ENCODE data around the gene SLC43A1.

The SLC43A1 gene

DNA sequence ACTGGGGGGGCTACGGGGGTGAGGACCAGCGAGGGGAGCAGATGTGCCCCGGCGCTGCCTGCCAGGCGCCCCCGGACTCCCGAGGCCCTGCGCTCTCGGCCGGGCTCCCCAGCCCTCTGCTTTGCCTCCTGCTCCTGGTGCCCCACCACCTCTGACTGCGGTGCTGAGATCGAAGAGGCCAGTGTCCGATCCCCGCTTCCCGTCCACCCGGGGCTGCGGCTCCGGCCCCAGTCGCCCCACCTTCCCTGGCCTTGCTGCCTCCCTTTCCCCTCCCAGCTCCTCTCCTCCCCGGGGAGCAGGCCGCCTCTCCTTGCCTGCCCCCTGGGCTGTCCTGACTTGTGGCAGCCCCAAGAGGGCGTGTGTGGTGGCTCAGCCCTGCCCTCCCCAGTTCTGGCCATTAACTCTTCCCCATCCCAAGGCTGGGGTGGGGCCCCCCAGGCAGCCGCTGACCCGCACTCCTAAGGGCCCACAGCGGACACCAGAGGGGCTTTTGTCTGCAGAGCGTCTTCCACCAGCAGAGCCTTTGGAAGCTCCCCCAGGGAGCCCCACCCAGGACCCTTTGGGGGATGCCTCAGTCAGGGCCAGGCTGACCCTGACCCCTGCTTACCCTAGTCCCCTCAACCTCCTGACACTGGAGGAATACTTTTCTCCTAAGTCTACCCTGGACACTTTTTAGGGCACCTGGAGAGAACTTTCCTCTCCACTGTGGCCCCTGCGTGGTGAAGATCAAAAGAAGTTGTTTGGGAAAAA lies 38.6 kb downstream of the SLC43A1 start:
- Histone ChIP-seq H3K4me3 (ENCODE audit: insufficient read length, low read depth) (no peak overlapping the region), H3K4me1 (ENCODE audit: insufficient read depth, insufficient read length) (peaks cover 24% of the 10 kb centered on the region), H3K9me3 (ENCODE audit: insufficient read depth, low read length) (no peaks in the 10 kb centered on the region), H3K9ac (ENCODE audit: insufficient read length, low read depth) (no peak overlapping the region), H3K36me3 (ENCODE audit: insufficient read depth, insufficient read length, low read length) (no peaks in the 10 kb centered on the region), H3K27me3 (ENCODE audit: insufficient read depth, insufficient read length) (peaks cover 12% of the 10 kb centered on the region)
- TF ChIP-seq SUZ12 (IDR thresholded peaks at IDR 0.05; ENCODE audit: extremely low read depth, insufficient read depth, insufficient read length): no peak
- TF ChIP-seq YY1 (IDR thresholded peaks at IDR 0.05; ENCODE audit: insufficient read depth, insufficient read length): no peak
- TF ChIP-seq ZNF274 (IDR thresholded peaks at IDR 0.05; ENCODE audit: low read depth, low read length): no peak
- no peak for DNase-seq (ENCODE audit: low read depth, low spot score)

GRCh38 chr11:57476047-57476756 lies 39.3 kb downstream of the SLC43A1 start:
- no peak for DNase-seq (ENCODE audit: low read depth, low spot score)
- H3K9me3 ChIP-seq (ENCODE audit: insufficient read depth, low read length): no peaks in the 10 kb centered on the region
- TF ChIP-seq ZNF274 (IDR thresholded peaks at IDR 0.05; ENCODE audit: low read depth, low read length): no peak
- TF ChIP-seq SUZ12 (IDR thresholded peaks at IDR 0.05; ENCODE audit: extremely low read depth, insufficient read depth, insufficient read length): no peak
- no peak for TF ChIP-seq YY1 (IDR thresholded peaks at IDR 0.05; ENCODE audit: insufficient read depth, insufficient read length)
- H3K4me1 ChIP-seq (ENCODE audit: insufficient read depth, insufficient read length): peaks cover 21% of the 10 kb centered on the region
- no peak overlapping the region for H3K4me3 ChIP-seq (ENCODE audit: insufficient read length, low read depth)
- no peak overlapping the region for H3K9ac ChIP-seq (ENCODE audit: insufficient read length, low read depth)
- H3K27me3 ChIP-seq (ENCODE audit: insufficient read depth, insufficient read length): peaks cover 5% of the 10 kb centered on the region
- no peaks in the 10 kb centered on the region for H3K36me3 ChIP-seq (ENCODE audit: insufficient read depth, insufficient read length, low read length)

DNA sequence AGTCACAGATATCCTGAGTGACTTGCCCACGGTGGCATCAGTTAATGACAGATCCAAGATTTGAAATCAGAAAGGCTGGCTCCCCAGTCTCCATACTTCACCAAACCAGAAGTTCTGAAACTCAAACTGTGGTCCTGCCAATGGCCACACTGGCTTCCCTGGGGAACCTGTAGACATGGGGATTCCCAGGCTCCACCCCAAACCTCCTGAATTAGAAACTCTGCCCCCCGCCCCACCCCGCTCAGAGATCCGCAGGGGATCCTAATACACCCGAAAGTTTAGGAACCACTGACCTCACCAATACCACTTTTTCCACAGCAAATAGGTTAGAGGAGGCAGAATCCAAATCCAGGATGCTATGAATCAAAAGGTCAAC lies 39.8 kb downstream of the SLC43A1 start:
- Histone ChIP-seq H3K4me1 (ENCODE audit: insufficient read depth, insufficient read length) (peaks cover 21% of the 10 kb centered on the region), H3K36me3 (ENCODE audit: insufficient read depth, insufficient read length, low read length) (no peaks in the 10 kb centered on the region), H3K9me3 (ENCODE audit: insufficient read depth, low read length) (no peaks in the 10 kb centered on the region), H3K9ac (ENCODE audit: insufficient read length, low read depth) (no peak overlapping the region), H3K4me3 (ENCODE audit: insufficient read length, low read depth) (no peak overlapping the region), H3K27me3 (ENCODE audit: insufficient read depth, insufficient read length) (no peaks in the 10 kb centered on the region)
- no peak for DNase-seq (ENCODE audit: low read depth, low spot score)
- TF ChIP-seq SUZ12 (IDR thresholded peaks at IDR 0.05; ENCODE audit: extremely low read depth, insufficient read depth, insufficient read length) (no peak), ZNF274 (IDR thresholded peaks at IDR 0.05; ENCODE audit: low read depth, low read length) (no peak), YY1 (IDR thresholded peaks at IDR 0.05; ENCODE audit: insufficient read depth, insufficient read length) (no peak)

DNA sequence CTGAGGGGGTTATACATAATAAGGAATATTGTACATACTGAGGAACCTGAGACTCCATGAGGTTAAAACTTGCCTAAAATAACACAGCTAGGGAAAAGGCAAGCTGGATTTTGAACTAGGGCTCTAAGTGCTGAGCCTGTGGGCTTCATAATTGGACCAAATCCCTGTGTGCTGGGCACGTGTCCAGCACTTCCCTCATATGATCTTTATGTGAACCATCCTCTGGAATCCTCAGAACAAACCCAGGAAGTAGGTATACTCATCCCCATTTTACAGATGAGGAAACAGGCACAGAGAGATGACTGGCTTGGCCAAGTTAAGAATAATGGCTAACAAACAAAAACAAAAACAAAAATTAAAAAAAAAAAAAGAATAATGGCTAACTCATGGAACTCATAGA lies 40.3 kb downstream of the SLC43A1 start:
- Histone ChIP-seq H3K9ac (ENCODE audit: insufficient read length, low read depth) (no peak overlapping the region), H3K4me1 (ENCODE audit: insufficient read depth, insufficient read length) (peaks cover 21% of the 10 kb centered on the region), H3K36me3 (ENCODE audit: insufficient read depth, insufficient read length, low read length) (no peaks in the 10 kb centered on the region), H3K27me3 (ENCODE audit: insufficient read depth, insufficient read length) (no peaks in the 10 kb centered on the region), H3K4me3 (ENCODE audit: insufficient read length, low read depth) (no peak overlapping the region), H3K9me3 (ENCODE audit: insufficient read depth, low read length) (no peaks in the 10 kb centered on the region)
- no peak for TF ChIP-seq ZNF274 (IDR thresholded peaks at IDR 0.05; ENCODE audit: low read depth, low read length)
- no peak for TF ChIP-seq YY1 (IDR thresholded peaks at IDR 0.05; ENCODE audit: insufficient read depth, insufficient read length)
- TF ChIP-seq SUZ12 (IDR thresholded peaks at IDR 0.05; ENCODE audit: extremely low read depth, insufficient read depth, insufficient read length): no peak
- DNase-seq (ENCODE audit: low read depth, low spot score): no peak

GRCh38 chr11:57474803-57475115 lies 40.7 kb downstream of the SLC43A1 start:
- Histone ChIP-seq H3K9me3 (ENCODE audit: insufficient read depth, low read length) (no peaks in the 10 kb centered on the region), H3K27me3 (ENCODE audit: insufficient read depth, insufficient read length) (no peaks in the 10 kb centered on the region), H3K36me3 (ENCODE audit: insufficient read depth, insufficient read length, low read length) (no peaks in the 10 kb centered on the region), H3K4me3 (ENCODE audit: insufficient read length, low read depth) (no peak overlapping the region), H3K4me1 (ENCODE audit: insufficient read depth, insufficient read length) (peaks cover 21% of the 10 kb centered on the region), H3K9ac (ENCODE audit: insufficient read length, low read depth) (no peak overlapping the region)
- no peak for DNase-seq (ENCODE audit: low read depth, low spot score)
- TF ChIP-seq ZNF274 (IDR thresholded peaks at IDR 0.05; ENCODE audit: low read depth, low read length): no peak
- TF ChIP-seq YY1 (IDR thresholded peaks at IDR 0.05; ENCODE audit: insufficient read depth, insufficient read length): no peak
- TF ChIP-seq SUZ12 (IDR thresholded peaks at IDR 0.05; ENCODE audit: extremely low read depth, insufficient read depth, insufficient read length): no peak

DNA sequence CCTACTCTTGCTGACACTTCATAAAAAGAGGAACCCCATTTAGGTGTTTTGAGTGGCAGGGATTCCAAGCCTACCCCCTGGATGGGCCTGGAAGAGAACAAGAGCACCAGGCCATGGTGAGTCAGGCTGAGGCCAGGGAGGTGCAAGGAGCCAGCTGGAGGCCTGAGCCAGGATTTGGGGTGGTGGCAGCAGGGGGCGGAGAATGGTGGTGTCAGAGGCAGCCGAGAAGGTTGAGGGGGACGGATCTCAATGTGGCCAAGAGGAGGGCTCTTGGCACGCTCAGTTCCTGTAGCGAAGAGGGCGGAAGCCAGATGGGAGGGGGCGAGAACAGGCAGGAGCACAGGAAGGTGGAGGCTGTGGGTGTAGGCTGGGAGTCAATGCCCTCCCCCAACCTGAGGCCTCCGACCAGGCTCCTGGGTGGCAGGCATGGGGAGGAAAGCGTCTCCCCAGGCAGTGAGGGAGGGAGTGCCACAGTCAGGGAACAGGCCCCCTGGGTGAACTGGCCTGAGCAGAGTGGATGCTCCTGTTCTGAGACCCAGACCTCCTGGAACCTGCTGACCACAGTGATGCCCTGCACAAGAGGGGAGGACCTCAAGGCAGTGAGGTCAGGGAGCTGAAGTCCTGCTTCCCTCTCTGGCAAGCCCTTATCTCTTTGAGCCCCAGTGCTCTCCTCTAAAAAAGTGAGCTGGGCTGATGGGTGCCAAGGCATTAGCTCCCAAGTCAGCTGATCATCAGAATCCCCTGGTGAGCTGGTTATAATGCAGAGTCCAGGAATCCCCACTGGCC lies 41.3 kb downstream of the SLC43A1 start:
- no peak for DNase-seq (ENCODE audit: low read depth, low spot score)
- Histone ChIP-seq H3K4me3 (ENCODE audit: insufficient read length, low read depth) (no peak overlapping the region), H3K9me3 (ENCODE audit: insufficient read depth, low read length) (no peaks in the 10 kb centered on the region), H3K9ac (ENCODE audit: insufficient read length, low read depth) (no peak overlapping the region), H3K36me3 (ENCODE audit: insufficient read depth, insufficient read length, low read length) (peaks cover 2% of the 10 kb centered on the region), H3K4me1 (ENCODE audit: insufficient read depth, insufficient read length) (peaks cover 18% of the 10 kb centered on the region), H3K27me3 (ENCODE audit: insufficient read depth, insufficient read length) (no peaks in the 10 kb centered on the region)
- TF ChIP-seq ZNF274 (IDR thresholded peaks at IDR 0.05; ENCODE audit: low read depth, low read length) (no peak), SUZ12 (IDR thresholded peaks at IDR 0.05; ENCODE audit: extremely low read depth, insufficient read depth, insufficient read length) (no peak), YY1 (IDR thresholded peaks at IDR 0.05; ENCODE audit: insufficient read depth, insufficient read length) (no peak)

All from NT2/D1 (cell line).